HEK293T (cell line): ENCODE results near the gene ARHGAP26.

Source experiments
- CTCF ChIA-PET: fragments of 350-600 bp; formaldehyde crosslinking; extraction: SDS; loops from one replicate; lab custom pipeline; 2021; ENCODE audit warnings: antibody characterized with exemption, inconsistent platforms; lab: Yijun Ruan, JAX
- POLR2A ChIA-PET: fragments of 350-600 bp; formaldehyde crosslinking; extraction: SDS; loops from one replicate; lab custom pipeline; 2020; ENCODE audit warnings: antibody characterized with exemption, inconsistent platforms; lab: Yijun Ruan, JAX
- DNase-seq: peaks from one replicate; pipeline ENCODE4 v3.0.0; 2012; ENCODE audit warnings: mixed read lengths; ENCODE audit errors: extremely low spot score
- ARNT ChIP-seq: fragments of 450-650 bp; IDR thresholded peaks from 2 replicates; pipeline ENCODE4 v1.6.1; 2017; ENCODE audit warnings: mild to moderate bottlenecking
- BHLHE40 ChIP-seq: fragments of 450-650 bp; IDR thresholded peaks from 2 replicates; pipeline ENCODE4 v1.6.1; 2016; ENCODE audit warnings: mild to moderate bottlenecking, moderate library complexity, borderline replicate concordance
- CTBP1 ChIP-seq: fragments of 450-650 bp; IDR thresholded peaks from 2 replicates; pipeline ENCODE4 v1.6.1; 2016; ENCODE audit warnings: borderline replicate concordance
- ELF4 ChIP-seq: fragments of 450-650 bp; IDR thresholded peaks from 2 replicates; pipeline ENCODE4 v1.6.1; 2017; ENCODE audit warnings: antibody characterized with exemption
- FOXA1 ChIP-seq: fragments of 450-650 bp; IDR thresholded peaks from 2 replicates; pipeline ENCODE4 v1.6.1; 2016; ENCODE audit warnings: mild to moderate bottlenecking
- FOXK2 ChIP-seq: fragments of 450-650 bp; IDR thresholded peaks from 2 replicates; pipeline ENCODE4 v1.6.1; 2016; ENCODE audit warnings: mild to moderate bottlenecking
- FOXM1 ChIP-seq: fragments of 450-650 bp; IDR thresholded peaks from 2 replicates; pipeline ENCODE4 v1.6.1; 2017; ENCODE audit warnings: mild to moderate bottlenecking, borderline replicate concordance
- HDGF ChIP-seq: fragments of 450-650 bp; IDR thresholded peaks from 2 replicates; pipeline ENCODE4 v1.6.1; 2017; ENCODE audit warnings: antibody characterized with exemption, borderline replicate concordance
- L3MBTL2 ChIP-seq: fragments of 450-650 bp; conservative IDR thresholded peaks from 2 replicates; pipeline ENCODE4 v1.6.1; 2016; ENCODE audit warnings: mild to moderate bottlenecking
- LEF1 ChIP-seq: fragments of 450-650 bp; IDR thresholded peaks from 2 replicates; pipeline ENCODE4 v1.6.1; 2017; ENCODE audit warnings: mild to moderate bottlenecking, borderline replicate concordance
- NFRKB ChIP-seq: fragments of 450-650 bp; IDR thresholded peaks from 2 replicates; pipeline ENCODE4 v1.6.1; 2016; ENCODE audit warnings: mild to moderate bottlenecking, moderate library complexity
- SP1 ChIP-seq: fragments of 450-650 bp; IDR thresholded peaks from 2 replicates; pipeline ENCODE4 v1.6.1; 2017
- SUZ12 ChIP-seq: fragments of 450-650 bp; IDR thresholded peaks from 2 replicates; pipeline ENCODE4 v1.6.1; 2016; ENCODE audit warnings: mild to moderate bottlenecking
- TARDBP ChIP-seq: fragments of 450-650 bp; IDR thresholded peaks from 2 replicates; pipeline ENCODE4 v1.6.1; 2016
- ZNF384 ChIP-seq: fragments of 450-650 bp; IDR thresholded peaks from 2 replicates; pipeline ENCODE4 v1.6.1; 2016
- TF ChIP-seq, protein P1 (sequence below): fragments of 450-650 bp; IDR thresholded peaks from 2 replicates; pipeline ENCODE4 v1.6.1; 2016

Gene ARHGAP26

DNA sequence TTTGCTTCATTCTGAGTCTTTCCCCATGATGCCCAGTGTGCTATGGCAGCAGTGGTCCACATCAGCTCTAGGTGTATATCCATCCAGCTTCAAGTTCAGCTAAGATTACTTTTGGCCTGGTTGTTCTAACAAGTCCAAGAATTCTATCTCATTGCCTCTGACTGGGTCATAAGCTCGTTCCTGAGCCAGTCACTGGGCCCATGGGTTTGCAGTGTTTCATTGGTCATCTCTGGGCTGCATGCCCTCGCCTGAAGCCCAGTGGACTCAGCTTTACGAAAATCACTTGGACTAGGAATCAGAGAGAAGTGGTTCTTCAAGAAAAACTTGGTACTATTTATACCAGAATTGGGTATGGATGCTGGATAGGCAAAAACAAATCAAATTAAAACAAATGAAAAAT, 16.1 kb upstream of the ARHGAP26 start:
- ChIA-PET CTCF (interaction anchor here (1.2 to 1.5 kb wide), 4 partner anchors 16 to 113 kb away, joined by 5 to 8 read pairs (median 5); partner anchors contain the start of gene ARHGAP26), POLR2A (interaction anchor here (1.6 kb wide), 1 partner anchor 17 kb away, joined by 6 read pairs; the partner anchor contains the start of gene ARHGAP26)
- DNase-seq, result no peak
- no peak for TF ChIP-seq BHLHE40
- no peak for TF ChIP-seq L3MBTL2
- no peak for TF ChIP-seq FOXK2
- TF ChIP-seq NFRKB, result no peak
- no peak for TF ChIP-seq ZNF384
- no peak for TF ChIP-seq FOXA1
- TF ChIP-seq CTBP1, result no peak
- TF ChIP-seq SUZ12, result no peak
- TF ChIP-seq HDGF, result no peak
- no peak for TF ChIP-seq FOXM1
- TF ChIP-seq, protein P1, sequence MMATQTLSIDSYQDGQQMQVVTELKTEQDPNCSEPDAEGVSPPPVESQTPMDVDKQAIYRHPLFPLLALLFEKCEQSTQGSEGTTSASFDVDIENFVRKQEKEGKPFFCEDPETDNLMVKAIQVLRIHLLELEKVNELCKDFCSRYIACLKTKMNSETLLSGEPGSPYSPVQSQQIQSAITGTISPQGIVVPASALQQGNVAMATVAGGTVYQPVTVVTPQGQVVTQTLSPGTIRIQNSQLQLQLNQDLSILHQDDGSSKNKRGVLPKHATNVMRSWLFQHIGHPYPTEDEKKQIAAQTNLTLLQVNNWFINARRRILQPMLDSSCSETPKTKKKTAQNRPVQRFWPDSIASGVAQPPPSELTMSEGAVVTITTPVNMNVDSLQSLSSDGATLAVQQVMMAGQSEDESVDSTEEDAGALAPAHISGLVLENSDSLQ, result no peak
- TF ChIP-seq ARNT, result no peak
- TF ChIP-seq TARDBP, result no peak

DNA sequence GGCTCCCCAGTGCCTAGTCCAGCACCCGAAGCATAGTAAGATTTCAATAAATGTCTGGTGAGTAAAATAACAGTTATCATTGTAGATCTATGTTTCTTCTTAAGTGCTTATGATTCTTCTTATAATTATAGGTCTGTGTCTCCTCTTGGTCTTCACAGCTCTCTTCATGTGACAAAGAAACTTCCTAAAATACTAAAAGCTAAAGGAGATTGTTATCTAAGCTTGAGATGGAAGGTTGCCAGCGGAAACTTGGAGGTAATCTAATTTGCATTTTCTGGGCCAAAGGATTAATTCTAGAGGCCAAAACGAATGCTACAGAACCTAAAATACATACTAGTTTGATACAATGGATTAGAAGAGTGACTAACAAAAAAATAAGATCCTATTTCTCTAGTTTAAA, 13.6 kb upstream of the ARHGAP26 start:
- ChIA-PET POLR2A (no interaction called here), CTCF (no interaction called here)
- no peak for DNase-seq
- no peak for TF ChIP-seq ARNT
- TF ChIP-seq FOXK2, result no peak
- TF ChIP-seq, protein P1, result no peak
- no peak for TF ChIP-seq SP1
- no peak for TF ChIP-seq TARDBP
- TF ChIP-seq BHLHE40, result no peak
- TF ChIP-seq ZNF384, result no peak
- no peak for TF ChIP-seq LEF1
- TF ChIP-seq SUZ12, result no peak
- TF ChIP-seq CTBP1, result no peak
- TF ChIP-seq NFRKB, result no peak
- TF ChIP-seq HDGF, result no peak
- TF ChIP-seq ELF4, result no peak
- no peak for TF ChIP-seq FOXA1
- no peak for TF ChIP-seq L3MBTL2
- TF ChIP-seq FOXM1, result no peak

DNA sequence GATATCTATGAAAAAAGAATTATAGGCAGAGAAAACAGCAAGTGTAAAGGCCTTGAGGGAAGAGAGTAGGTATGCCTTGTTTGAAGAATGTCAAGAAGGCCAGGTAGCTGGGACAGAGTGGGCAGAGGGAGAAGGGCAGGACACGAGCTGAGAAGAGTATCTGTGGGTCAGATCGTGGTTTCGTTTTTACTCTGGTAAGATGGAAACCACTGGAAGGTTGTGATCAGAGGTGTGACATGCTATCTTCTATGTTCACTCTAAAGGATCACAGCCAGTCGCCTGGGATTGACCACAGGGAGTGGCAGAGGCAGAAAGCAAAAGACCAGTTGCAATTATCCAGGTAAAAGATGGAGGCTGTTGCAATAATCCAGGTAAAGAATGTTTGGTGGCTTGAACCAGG, 12.6 kb upstream of the ARHGAP26 start:
- TF ChIP-seq SUZ12, result no peak
- TF ChIP-seq CTBP1, result no peak
- no peak for TF ChIP-seq NFRKB
- no peak for TF ChIP-seq FOXM1
- no peak for TF ChIP-seq HDGF
- no peak for TF ChIP-seq BHLHE40
- no peak for TF ChIP-seq L3MBTL2
- no peak for TF ChIP-seq TARDBP
- TF ChIP-seq, protein P1, result no peak
- no peak for TF ChIP-seq SP1
- no peak for TF ChIP-seq ARNT
- TF ChIP-seq FOXA1, result no peak
- TF ChIP-seq ELF4, result no peak
- POLR2A ChIA-PET, result no interaction called here
- CTCF ChIA-PET, result interaction anchor here (1.3 kb wide), 1 partner anchor 10 kb away, joined by 4 read pairs; no protein-coding TSS in a partner anchor
- DNase-seq, result no peak

GRCh38 chr5:142758062-142758795, 11.9 kb upstream of the ARHGAP26 start:
- POLR2A ChIA-PET, result no interaction called here
- TF ChIP-seq FOXA1, result no peak
- no peak for TF ChIP-seq FOXK2
- TF ChIP-seq, protein P1, result no peak
- CTCF ChIA-PET, result interaction anchor here (1.3 kb wide), 1 partner anchor 10 kb away, joined by 4 read pairs; no protein-coding TSS in a partner anchor
- DNase-seq, result no peak

DNA sequence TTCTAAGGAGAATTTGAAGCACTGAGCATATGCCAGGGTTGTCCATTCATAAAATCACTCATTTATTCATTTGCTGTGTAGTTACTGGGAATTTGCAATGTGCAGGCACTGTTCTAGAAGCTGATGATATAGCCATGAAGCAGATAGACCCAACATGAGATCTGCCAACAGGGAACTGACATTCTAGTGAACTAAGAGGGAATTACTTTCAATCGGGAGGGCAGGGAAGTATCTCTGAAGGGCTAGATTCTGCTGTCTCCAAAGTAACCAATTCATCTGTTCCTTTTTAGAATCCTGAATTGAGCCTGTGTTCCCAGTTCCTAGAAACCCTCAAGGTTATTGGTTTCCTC, 11.4 kb upstream of the ARHGAP26 start:
- no peak for TF ChIP-seq SUZ12
- no peak for TF ChIP-seq ELF4
- no peak for TF ChIP-seq HDGF
- no peak for TF ChIP-seq LEF1
- no peak for TF ChIP-seq L3MBTL2
- TF ChIP-seq NFRKB, result no peak
- TF ChIP-seq ZNF384, result no peak
- POLR2A ChIA-PET, result no interaction called here
- CTCF ChIA-PET, result interaction anchor here (1.3 kb wide), 1 partner anchor 11 kb away, joined by 4 read pairs; no protein-coding TSS in a partner anchor
- no peak for DNase-seq

- POLR2A ChIA-PET, result no interaction called here
- CTCF ChIA-PET, result no interaction called here
- no peak for DNase-seq
- no peak for TF ChIP-seq ELF4
- TF ChIP-seq, protein P1, result no peak
- no peak for TF ChIP-seq CTBP1
- no peak for TF ChIP-seq BHLHE40
- no peak for TF ChIP-seq TARDBP
- no peak for TF ChIP-seq HDGF
- TF ChIP-seq FOXK2, result no peak
Observed at GRCh38 chr5:142763701-142764100, 6.5 kb upstream of the ARHGAP26 start.
